Measurements from ENCODE around the gene PRKCG.

The PRKCG gene

GRCh38 chr19:53894707-53895106 lies 12.7 kb downstream of the PRKCG start:
- WGBS, 2 donors (ENCODE audit: extremely low coverage in 2 of 2, insufficient read length in 2 of 2, insufficient replicate concordance in 1 of 2): no CpG with 5 or more reads among the region's 9 CpGs
- H3K14ac ChIP-seq (ENCODE audit: low read length): no peak overlapping the region
- no peak overlapping the region for H2BK15ac ChIP-seq (ENCODE audit: low read length)
- H2BK5ac ChIP-seq (ENCODE audit: low read length): no peak overlapping the region
- no peak overlapping the region for H3K4me2 ChIP-seq (ENCODE audit: insufficient read depth, low read length, poor library complexity, severe bottlenecking)
- no peak overlapping the region for H3K18ac ChIP-seq (ENCODE audit: low read length)
- H2BK12ac ChIP-seq (ENCODE audit: low read length): no peak overlapping the region
- no peaks in the 10 kb centered on the region for H3K9me3 ChIP-seq (replicated peaks in 1 of 2; ENCODE audit: control insufficient read depth in 2 of 2, insufficient read depth in 1 of 2, low read depth in 1 of 2, low read length in 2 of 2)
- H4K91ac ChIP-seq (ENCODE audit: low read depth, low read length, poor library complexity): no peak overlapping the region
- DNase-seq (ENCODE audit: low spot score): no peak
- H3K27me3 ChIP-seq (ENCODE audit: control insufficient read depth in 3 of 3, insufficient read depth in 3 of 3, low read depth in 1 of 3, low read length in 3 of 3): peaks cover 0 to 8% (median 0%) of the 10 kb centered on the region in 3 experiments
- no peaks in the 10 kb centered on the region for H3K36me3 ChIP-seq (replicated peaks in 1 of 2; ENCODE audit: control insufficient read depth in 2 of 2, insufficient read depth in 2 of 2, low read length in 2 of 2)
- H4K8ac ChIP-seq (ENCODE audit: low read depth, low read length): no peak overlapping the region
- H3K4me3 ChIP-seq (ENCODE audit: low read length in 2 of 2): no peak overlapping the region
- H2AK5ac ChIP-seq (ENCODE audit: low read depth, low read length): no peak overlapping the region
- no peak overlapping the region for H2AFZ ChIP-seq (ENCODE audit: low read length)
- H3K4ac ChIP-seq (ENCODE audit: low read length): no peak overlapping the region
- no peaks in the 10 kb centered on the region for H3K79me1 ChIP-seq (ENCODE audit: low read depth, low read length)
- no peak overlapping the region for H3K27ac ChIP-seq (replicated peaks; ENCODE audit: low read length)
- H3K23ac ChIP-seq (ENCODE audit: low read depth, low read length, poor library complexity): no peak overlapping the region
- H2BK120ac ChIP-seq (ENCODE audit: low read depth, low read length): no peak overlapping the region
- peaks cover 11 to 20% of the 10 kb centered on the region in 2 donors for H3K4me1 ChIP-seq (ENCODE audit: control insufficient read depth in 2 of 2, insufficient read depth in 1 of 2, low read depth in 1 of 2, low read length in 2 of 2)
- H3K9ac ChIP-seq (ENCODE audit: low read depth, low read length, poor library complexity): no peak overlapping the region

- no peak overlapping the region for H2BK12ac ChIP-seq (ENCODE audit: low read length)
- H3K23ac ChIP-seq (ENCODE audit: low read depth, low read length, poor library complexity): no peak overlapping the region
- H4K91ac ChIP-seq (ENCODE audit: low read depth, low read length, poor library complexity): no peak overlapping the region
- H3K36me3 ChIP-seq (replicated peaks in 1 of 2; ENCODE audit: control insufficient read depth in 2 of 2, insufficient read depth in 2 of 2, low read length in 2 of 2): peaks cover 0 to 5% of the 10 kb centered on the region in 2 donors
- no peak overlapping the region for H3K4ac ChIP-seq (ENCODE audit: low read length)
- peaks cover 0 to 3% of the 10 kb centered on the region in 2 donors for H3K9me3 ChIP-seq (replicated peaks in 1 of 2; ENCODE audit: control insufficient read depth in 2 of 2, insufficient read depth in 1 of 2, low read depth in 1 of 2, low read length in 2 of 2)
- no peak overlapping the region for H3K4me3 ChIP-seq (ENCODE audit: low read length in 2 of 2)
- H2BK5ac ChIP-seq (ENCODE audit: low read length): no peak overlapping the region
- no peak overlapping the region for H3K27ac ChIP-seq (replicated peaks; ENCODE audit: low read length)
- no CpG with 5 or more reads among the region's 4 CpGs for WGBS, 2 donors (ENCODE audit: extremely low coverage in 2 of 2, insufficient read length in 2 of 2, insufficient replicate concordance in 1 of 2)
- no peak for DNase-seq (ENCODE audit: low spot score)
- no peaks in the 10 kb centered on the region for H3K79me1 ChIP-seq (ENCODE audit: low read depth, low read length)
- no peak overlapping the region for H3K18ac ChIP-seq (ENCODE audit: low read length)
- no peak overlapping the region for H3K4me2 ChIP-seq (ENCODE audit: insufficient read depth, low read length, poor library complexity, severe bottlenecking)
- H2BK15ac ChIP-seq (ENCODE audit: low read length): no peak overlapping the region
- H2AK5ac ChIP-seq (ENCODE audit: low read depth, low read length): no peak overlapping the region
- H3K9ac ChIP-seq (ENCODE audit: low read depth, low read length, poor library complexity): no peak overlapping the region
- no peak overlapping the region for H2BK120ac ChIP-seq (ENCODE audit: low read depth, low read length)
- no peak overlapping the region for H3K14ac ChIP-seq (ENCODE audit: low read length)
- H2AFZ ChIP-seq (ENCODE audit: low read length): no peak overlapping the region
- peaks cover 10 to 18% of the 10 kb centered on the region in 2 donors for H3K4me1 ChIP-seq (ENCODE audit: control insufficient read depth in 2 of 2, insufficient read depth in 1 of 2, low read depth in 1 of 2, low read length in 2 of 2)
- no peak overlapping the region for H4K8ac ChIP-seq (ENCODE audit: low read depth, low read length)
- peaks cover 0 to 8% (median 0%) of the 10 kb centered on the region in 3 experiments for H3K27me3 ChIP-seq (ENCODE audit: control insufficient read depth in 3 of 3, insufficient read depth in 3 of 3, low read depth in 1 of 3, low read length in 3 of 3)
Measured at GRCh38 chr19:53896682-53897081, 14.7 kb downstream of the PRKCG start.

GRCh38 chr19:53897459-53897858 lies 15.5 kb downstream of the PRKCG start:
- Histone ChIP-seq H3K18ac (ENCODE audit: low read length) (no peak overlapping the region), H3K4me3 (ENCODE audit: low read length in 2 of 2) (no peak overlapping the region), H2BK15ac (ENCODE audit: low read length) (no peak overlapping the region), H2AK5ac (ENCODE audit: low read depth, low read length) (no peak overlapping the region), H3K4me1 (ENCODE audit: control insufficient read depth in 2 of 2, insufficient read depth in 1 of 2, low read depth in 1 of 2, low read length in 2 of 2) (peaks cover 2 to 13% of the 10 kb centered on the region in 2 donors), H3K27ac (replicated peaks; ENCODE audit: low read length) (no peak overlapping the region), H2AFZ (ENCODE audit: low read length) (no peak overlapping the region), H4K8ac (ENCODE audit: low read depth, low read length) (no peak overlapping the region), H3K23ac (ENCODE audit: low read depth, low read length, poor library complexity) (no peak overlapping the region), H3K4ac (ENCODE audit: low read length) (no peak overlapping the region), H3K14ac (ENCODE audit: low read length) (no peak overlapping the region), H3K9me3 (replicated peaks in 1 of 2; ENCODE audit: control insufficient read depth in 2 of 2, insufficient read depth in 1 of 2, low read depth in 1 of 2, low read length in 2 of 2) (peaks cover 0 to 3% of the 10 kb centered on the region in 2 donors), H3K27me3 (ENCODE audit: control insufficient read depth in 3 of 3, insufficient read depth in 3 of 3, low read depth in 1 of 3, low read length in 3 of 3) (peaks cover 0 to 8% (median 0%) of the 10 kb centered on the region in 3 experiments), H3K36me3 (replicated peaks in 1 of 2; ENCODE audit: control insufficient read depth in 2 of 2, insufficient read depth in 2 of 2, low read length in 2 of 2) (peaks cover 0 to 5% of the 10 kb centered on the region in 2 donors), H4K91ac (ENCODE audit: low read depth, low read length, poor library complexity) (no peak overlapping the region), H2BK120ac (ENCODE audit: low read depth, low read length) (no peak overlapping the region), H2BK12ac (ENCODE audit: low read length) (no peak overlapping the region), H3K9ac (ENCODE audit: low read depth, low read length, poor library complexity) (no peak overlapping the region), H2BK5ac (ENCODE audit: low read length) (no peak overlapping the region), H3K4me2 (ENCODE audit: insufficient read depth, low read length, poor library complexity, severe bottlenecking) (no peak overlapping the region), H3K79me1 (ENCODE audit: low read depth, low read length) (no peaks in the 10 kb centered on the region)
- no CpG with 5 or more reads among the region's 4 CpGs for WGBS, 2 donors (ENCODE audit: extremely low coverage in 2 of 2, insufficient read length in 2 of 2, insufficient replicate concordance in 1 of 2)
- no peak for DNase-seq (ENCODE audit: low spot score)

- Histone ChIP-seq H2AFZ (ENCODE audit: low read length) (peak overlapping the region; percentile 56), H3K79me1 (ENCODE audit: low read depth, low read length) (no peaks in the 10 kb centered on the region), H3K9ac (ENCODE audit: low read depth, low read length, poor library complexity) (peak overlapping the region; percentile 74), H2BK15ac (ENCODE audit: low read length) (no peak overlapping the region), H3K18ac (ENCODE audit: low read length) (peak overlapping the region; percentile 91), H4K91ac (ENCODE audit: low read depth, low read length, poor library complexity) (no peak overlapping the region), H4K8ac (ENCODE audit: low read depth, low read length) (no peak overlapping the region), H3K4me2 (ENCODE audit: insufficient read depth, low read length, poor library complexity, severe bottlenecking) (peak overlapping the region; percentile 81), H3K27me3 (ENCODE audit: control insufficient read depth in 3 of 3, insufficient read depth in 3 of 3, low read depth in 1 of 3, low read length in 3 of 3) (peaks cover 0 to 8% (median 0%) of the 10 kb centered on the region in 3 experiments), H3K4me1 (ENCODE audit: control insufficient read depth in 2 of 2, insufficient read depth in 1 of 2, low read depth in 1 of 2, low read length in 2 of 2) (peaks cover 0 to 12% of the 10 kb centered on the region in 2 donors), H2BK120ac (ENCODE audit: low read depth, low read length) (no peak overlapping the region), H2BK5ac (ENCODE audit: low read length) (no peak overlapping the region), H3K4ac (ENCODE audit: low read length) (no peak overlapping the region), H3K9me3 (replicated peaks in 1 of 2; ENCODE audit: control insufficient read depth in 2 of 2, insufficient read depth in 1 of 2, low read depth in 1 of 2, low read length in 2 of 2) (peaks cover 0 to 3% of the 10 kb centered on the region in 2 donors), H3K14ac (ENCODE audit: low read length) (peak overlapping the region; percentile 21), H2AK5ac (ENCODE audit: low read depth, low read length) (no peak overlapping the region), H3K23ac (ENCODE audit: low read depth, low read length, poor library complexity) (peak overlapping the region; percentile 55), H2BK12ac (ENCODE audit: low read length) (peak overlapping the region; percentile 66), H3K4me3 (ENCODE audit: low read length in 2 of 2) (peak overlapping the region in 1 of 2 donors; percentile 53), H3K36me3 (replicated peaks in 1 of 2; ENCODE audit: control insufficient read depth in 2 of 2, insufficient read depth in 2 of 2, low read length in 2 of 2) (peaks cover 0 to 5% of the 10 kb centered on the region in 2 donors), H3K27ac (replicated peaks; ENCODE audit: low read length) (no peak overlapping the region)
- no CpG with 5 or more reads among the region's 16 CpGs for WGBS, 2 donors (ENCODE audit: extremely low coverage in 2 of 2, insufficient read length in 2 of 2, insufficient replicate concordance in 1 of 2)
- no peak for DNase-seq (ENCODE audit: low spot score)
Measured at GRCh38 chr19:53898166-53898565, 16.2 kb downstream of the PRKCG start.

Measured in neuronal stem cell (in vitro differentiated cells).